Endodermal cell (in vitro differentiated cells): ENCODE data around the gene DYRK2. TPM values are rescaled to one million over a fixed set of nuclear protein-coding genes. Genes with fewer than 3 reads are reported as not detected.

Source experiments
- DNase-seq: peaks from one replicate; pipeline ENCODE4 v3.0.0-alpha.2; 2017
- H3K27ac ChIP-seq: 2 replicates; pipeline ENCODE4 v1.5.1; 2013; ENCODE audit warnings: mild to moderate bottlenecking, low read depth, low read length, moderate library complexity
- H3K27me3 ChIP-seq: 2 replicates; pipeline ENCODE4 v1.6.1; 2013; ENCODE audit warnings: mild to moderate bottlenecking, low read length, moderate library complexity; ENCODE audit not compliant: insufficient read depth, control insufficient read depth, poor library complexity, severe bottlenecking
- H3K36me3 ChIP-seq: 2 replicates; pipeline ENCODE4 v1.7.0; 2013; ENCODE audit warnings: mild to moderate bottlenecking, low read length, moderate library complexity; ENCODE audit not compliant: control insufficient read depth, insufficient read depth
- H3K4me1 ChIP-seq: one replicate; pipeline ENCODE4 v1.7.0; 2013; ENCODE audit warnings: low read length; ENCODE audit not compliant: control insufficient read depth, insufficient read depth
- H3K4me3 ChIP-seq: 2 replicates; pipeline ENCODE4 v1.5.1; 2013; ENCODE audit warnings: mild to moderate bottlenecking, low read length, moderate library complexity
- H3K9ac ChIP-seq: 2 replicates; pipeline ENCODE4 v1.6.1; 2013; ENCODE audit warnings: mild to moderate bottlenecking, low read length, moderate library complexity; ENCODE audit not compliant: poor library complexity, severe bottlenecking; ENCODE audit errors: extremely low read depth
- H3K9me3 ChIP-seq: 2 replicates; pipeline ENCODE4 v1.6.1; 2013; ENCODE audit warnings: mild to moderate bottlenecking, low read length, moderate library complexity; ENCODE audit not compliant: control insufficient read depth
- H3K27ac Mint-ChIP-seq: 2 replicates; pipeline ENCODE4 v1.8.0; 2020; ENCODE audit warnings: mixed read lengths
- H3K27me3 Mint-ChIP-seq: 2 replicates; pipeline ENCODE4 v1.8.0; 2021; ENCODE audit warnings: mild to moderate bottlenecking, mixed read lengths; ENCODE audit not compliant: insufficient read depth
- H3K36me3 Mint-ChIP-seq: 2 replicates; pipeline ENCODE4 v1.8.0; 2020; ENCODE audit warnings: low read depth, mixed read lengths
- H3K4me1 Mint-ChIP-seq: 2 replicates; pipeline ENCODE4 v1.8.0; 2020; ENCODE audit warnings: mixed read lengths
- H3K4me3 Mint-ChIP-seq: 2 replicates; pipeline ENCODE4 v1.8.0; 2020; ENCODE audit warnings: mild to moderate bottlenecking, moderate library complexity, mixed read lengths
- H3K9me3 Mint-ChIP-seq: 2 replicates; pipeline ENCODE4 v1.8.0; 2020; ENCODE audit warnings: mild to moderate bottlenecking, mixed read lengths
- WGBS, 2 experiments: methylation state at CpG; one replicate each; pipeline versions ENCODE4 v1.1.5 to v1.1.7; 2013; ENCODE audit warnings: missing lambda C conversion rate in 2 of 2, mixed read lengths in 1 of 2; ENCODE audit not compliant: insufficient coverage in 1 of 2, insufficient read length in 1 of 2; 5-methylcytosine and 5-hydroxymethylcytosine counted together
- total RNA-seq, 2 donors: library from RNA; stranded (reverse); fragmentation: NEBNext Ultra II Directional in 1 of 2; extraction: Animal tissue kit (Norgen Biotek cat#: 25700) in 1 of 2; gene quantifications; 2 replicates in 1 of 2; 3 replicates in 1 of 2; pipeline ENCODE4 v1.2.1, GENCODE V29; 2021
- TF ChIP-seq, protein P1 (sequence below): fragments of 200-600 bp; sonication (generic); conservative IDR thresholded peaks from 2 replicates; pipeline ENCODE4 v1.5.0; 2021; ENCODE audit warnings: antibody characterized with exemption, mild to moderate bottlenecking

The DYRK2 gene
- total RNA-seq, 2 donors from 2014 or later: 29.5 to 33.2 TPM

DNA sequence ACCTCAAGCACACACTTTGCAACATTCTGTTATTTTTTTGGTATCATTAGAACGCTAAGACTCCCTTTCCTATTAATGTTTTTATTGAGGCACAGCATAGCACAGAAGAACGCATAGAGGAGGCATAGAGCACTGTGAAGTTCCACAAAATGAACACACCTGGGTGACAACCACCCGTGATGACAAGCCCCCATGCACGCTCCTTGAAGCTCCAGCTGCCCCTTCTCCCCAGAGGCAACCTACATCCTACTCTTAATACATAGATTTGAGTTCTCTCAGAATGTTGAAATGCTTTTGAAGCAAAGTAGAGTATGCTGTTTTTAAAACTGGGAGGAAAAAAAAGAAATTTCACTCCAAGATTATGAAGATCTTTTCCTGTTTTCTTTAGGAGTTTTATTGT, 55.5 kb downstream of the DYRK2 start:
- peaks cover 8% of the 10 kb centered on the region for H3K27me3 ChIP-seq
- H3K27ac ChIP-seq: no peak overlapping the region
- no peak for DNase-seq
- H3K9me3 ChIP-seq: no peaks in the 10 kb centered on the region
- H3K4me3 Mint-ChIP-seq: no peak overlapping the region
- H3K4me1 ChIP-seq: peaks cover 4% of the 10 kb centered on the region
- H3K4me1 Mint-ChIP-seq: peaks cover 15% of the 10 kb centered on the region
- no peaks in the 10 kb centered on the region for H3K36me3 ChIP-seq
- TF ChIP-seq, protein P1, sequence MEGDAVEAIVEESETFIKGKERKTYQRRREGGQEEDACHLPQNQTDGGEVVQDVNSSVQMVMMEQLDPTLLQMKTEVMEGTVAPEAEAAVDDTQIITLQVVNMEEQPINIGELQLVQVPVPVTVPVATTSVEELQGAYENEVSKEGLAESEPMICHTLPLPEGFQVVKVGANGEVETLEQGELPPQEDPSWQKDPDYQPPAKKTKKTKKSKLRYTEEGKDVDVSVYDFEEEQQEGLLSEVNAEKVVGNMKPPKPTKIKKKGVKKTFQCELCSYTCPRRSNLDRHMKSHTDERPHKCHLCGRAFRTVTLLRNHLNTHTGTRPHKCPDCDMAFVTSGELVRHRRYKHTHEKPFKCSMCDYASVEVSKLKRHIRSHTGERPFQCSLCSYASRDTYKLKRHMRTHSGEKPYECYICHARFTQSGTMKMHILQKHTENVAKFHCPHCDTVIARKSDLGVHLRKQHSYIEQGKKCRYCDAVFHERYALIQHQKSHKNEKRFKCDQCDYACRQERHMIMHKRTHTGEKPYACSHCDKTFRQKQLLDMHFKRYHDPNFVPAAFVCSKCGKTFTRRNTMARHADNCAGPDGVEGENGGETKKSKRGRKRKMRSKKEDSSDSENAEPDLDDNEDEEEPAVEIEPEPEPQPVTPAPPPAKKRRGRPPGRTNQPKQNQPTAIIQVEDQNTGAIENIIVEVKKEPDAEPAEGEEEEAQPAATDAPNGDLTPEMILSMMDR: no peak
- H3K36me3 Mint-ChIP-seq: no peaks in the 10 kb centered on the region
- 96% methylated on average over 4 of the region's 4 CpGs; no CpG with 5 or more reads in 1 of the 2 experiments for WGBS, 2 experiments
- H3K9ac ChIP-seq: no peak overlapping the region
- H3K27me3 Mint-ChIP-seq: peaks cover 5% of the 10 kb centered on the region
- no peak overlapping the region for H3K4me3 ChIP-seq
- H3K27ac Mint-ChIP-seq: no peak overlapping the region
- no peaks in the 10 kb centered on the region for H3K9me3 Mint-ChIP-seq

DNA sequence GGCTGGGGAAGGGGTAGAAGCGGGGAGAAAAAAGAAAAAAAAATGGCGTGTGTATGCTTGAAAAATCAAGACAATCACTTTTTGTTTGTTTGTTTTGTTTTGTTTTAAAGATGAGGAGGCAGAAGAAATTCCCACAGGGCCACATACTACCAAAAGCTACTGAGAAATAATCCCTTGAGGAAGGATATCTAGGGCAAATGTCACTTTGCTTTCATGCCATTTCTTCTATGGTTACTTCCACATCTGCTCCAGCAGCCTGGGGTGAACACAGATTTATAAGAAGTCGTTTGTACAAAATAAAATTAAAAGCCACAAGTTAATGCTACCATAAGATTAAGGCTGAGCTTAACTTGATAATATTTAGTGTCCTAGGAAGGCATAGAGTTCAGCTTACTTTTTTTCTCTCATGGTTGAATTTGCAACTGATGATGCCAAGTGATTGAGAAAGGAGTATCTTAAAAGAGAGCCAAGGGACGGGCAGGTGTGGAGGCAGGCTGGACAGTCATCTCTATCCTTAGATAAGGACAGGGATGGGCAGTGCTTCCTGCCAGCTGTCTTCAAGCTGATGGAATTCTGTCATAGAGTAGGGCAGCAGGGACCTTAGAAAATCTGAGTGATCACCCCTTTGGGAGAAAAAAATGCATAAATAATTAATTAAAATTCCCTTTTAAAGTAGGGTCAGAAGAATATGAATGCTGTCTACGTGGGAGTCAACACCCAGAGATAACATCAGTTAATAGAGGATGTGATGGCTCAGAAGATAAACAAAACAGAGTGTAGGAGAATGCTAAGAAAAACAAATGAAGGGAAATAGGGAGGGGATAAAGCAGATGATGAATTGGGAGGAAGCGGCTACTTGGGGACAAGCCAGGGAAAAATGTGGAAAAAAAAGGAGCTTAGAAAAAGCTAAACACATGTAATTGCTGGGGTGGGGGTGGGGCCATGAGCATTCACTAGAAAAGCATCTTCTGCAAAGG, 57.1 kb downstream of the DYRK2 start:
- no peak overlapping the region for H3K27ac Mint-ChIP-seq
- H3K27me3 ChIP-seq: peaks cover 13% of the 10 kb centered on the region
- no peak for DNase-seq
- H3K36me3 Mint-ChIP-seq: no peaks in the 10 kb centered on the region
- no peak overlapping the region for H3K4me3 Mint-ChIP-seq
- TF ChIP-seq, protein P1: no peak
- H3K4me1 Mint-ChIP-seq: peaks cover 17% of the 10 kb centered on the region
- no peaks in the 10 kb centered on the region for H3K9me3 Mint-ChIP-seq
- whole genome bisulfite sequencing, 2 experiments: 74 to 78% methylated on average over 3 to 6 of the region's 6 CpGs
- peaks cover 4% of the 10 kb centered on the region for H3K4me1 ChIP-seq
- H3K27me3 Mint-ChIP-seq: peaks cover 9% of the 10 kb centered on the region
- H3K36me3 ChIP-seq: no peaks in the 10 kb centered on the region
- H3K27ac ChIP-seq: no peak overlapping the region
- H3K9me3 ChIP-seq: no peaks in the 10 kb centered on the region
- H3K4me3 ChIP-seq: no peak overlapping the region
- H3K9ac ChIP-seq: no peak overlapping the region

DNA sequence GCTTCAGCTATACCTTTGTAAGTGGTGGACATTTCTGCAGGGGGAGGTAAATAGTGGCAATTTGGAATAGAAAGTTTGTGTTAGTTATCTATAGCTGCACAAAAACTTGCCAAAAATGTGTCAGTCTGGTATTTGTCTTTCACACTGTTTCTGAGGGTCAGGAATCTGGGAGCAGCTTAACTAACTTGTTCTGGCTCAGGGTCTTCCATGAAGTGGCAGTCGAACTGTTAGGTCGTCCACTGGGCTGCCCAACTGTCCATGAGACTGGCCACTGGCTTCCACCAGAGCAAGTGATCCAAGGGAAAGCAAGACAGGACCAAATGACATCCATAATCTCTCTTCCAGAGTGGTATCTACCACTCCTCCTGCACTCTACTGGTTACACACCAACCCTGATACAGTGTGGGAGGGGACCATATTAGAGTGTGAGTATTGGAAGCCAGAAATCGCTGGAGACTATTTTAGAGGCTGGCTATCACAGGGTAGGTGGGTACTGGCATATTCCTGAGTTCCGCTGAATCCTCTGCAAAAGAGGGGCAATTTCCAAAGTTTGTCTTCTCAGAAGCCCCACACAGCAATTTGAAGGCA, 60.9 kb downstream of the DYRK2 start:
- Mint-ChIP-seq H3K4me3 (no peak overlapping the region), H3K4me1 (peaks cover 30% of the 10 kb centered on the region), H3K36me3 (no peaks in the 10 kb centered on the region), H3K9me3 (no peaks in the 10 kb centered on the region), H3K27ac (no peak overlapping the region), H3K27me3 (peaks cover 6% of the 10 kb centered on the region)
- Histone ChIP-seq H3K27me3 (peaks cover 11% of the 10 kb centered on the region), H3K9me3 (no peaks in the 10 kb centered on the region), H3K9ac (no peak overlapping the region), H3K36me3 (no peaks in the 10 kb centered on the region), H3K4me1 (peaks cover 7% of the 10 kb centered on the region), H3K27ac (no peak overlapping the region), H3K4me3 (no peak overlapping the region)
- WGBS, 2 experiments: 94 to 98% methylated on average over 4 of the region's 4 CpGs
- TF ChIP-seq, protein P1: no peak
- no peak for DNase-seq
